ENCODE measurements around the gene KRTAP10-7. TPM values are rescaled to one million over a fixed set of nuclear protein-coding genes. Genes with fewer than 3 reads are reported as not detected.

Gene KRTAP10-7
- total and polyA plus RNA-seq, 2 experiments from 2014 or later = not detected

DNA sequence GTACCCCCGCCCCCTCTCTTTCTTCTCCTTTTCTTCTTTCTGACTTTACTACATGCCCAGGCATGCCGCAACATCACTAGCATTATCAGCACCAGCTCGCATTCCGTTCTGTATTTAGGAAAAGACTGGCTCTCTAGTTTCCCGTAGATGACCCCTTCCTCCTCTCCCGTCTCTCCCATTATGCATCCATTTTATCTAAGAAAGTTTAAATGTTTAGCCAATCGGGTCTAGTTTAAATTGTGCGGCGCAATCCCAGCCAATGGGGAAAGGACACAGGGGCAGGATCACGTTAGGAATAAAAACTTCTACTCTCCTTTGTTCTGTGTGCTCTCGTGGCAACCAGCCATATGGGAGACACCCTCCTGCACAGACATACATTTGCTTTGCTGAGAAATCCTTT is 2.3 kb upstream of the KRTAP10-7 start (continued):
- TF ChIP-seq REST (IDR thresholded peaks at IDR 0.05; ENCODE audit: unreplicated experiment) = no peak
- TF ChIP-seq ZNF331 (CRISPR knock-in tag; IDR thresholded peaks at IDR 0.05; ENCODE audit: low read depth) = no peak
- no peak for TF ChIP-seq EZH2phosphoT487 (IDR thresholded peaks at IDR 0.05; ENCODE audit: unreplicated experiment)
- TF ChIP-seq EZH2 (IDR thresholded peaks at IDR 0.05; ENCODE audit: low read depth, unreplicated experiment) = no peak
- no peak for TF ChIP-seq JUNB (IDR thresholded peaks at IDR 0.05; ENCODE audit: unreplicated experiment)
- no peak for TF ChIP-seq POLR2AphosphoS5 (IDR thresholded peaks at IDR 0.05; ENCODE audit: low read depth)
- TF ChIP-seq ZNF114 (CRISPR knock-in tag; IDR thresholded peaks at IDR 0.05) = no peak
- TF ChIP-seq, protein P1, sequence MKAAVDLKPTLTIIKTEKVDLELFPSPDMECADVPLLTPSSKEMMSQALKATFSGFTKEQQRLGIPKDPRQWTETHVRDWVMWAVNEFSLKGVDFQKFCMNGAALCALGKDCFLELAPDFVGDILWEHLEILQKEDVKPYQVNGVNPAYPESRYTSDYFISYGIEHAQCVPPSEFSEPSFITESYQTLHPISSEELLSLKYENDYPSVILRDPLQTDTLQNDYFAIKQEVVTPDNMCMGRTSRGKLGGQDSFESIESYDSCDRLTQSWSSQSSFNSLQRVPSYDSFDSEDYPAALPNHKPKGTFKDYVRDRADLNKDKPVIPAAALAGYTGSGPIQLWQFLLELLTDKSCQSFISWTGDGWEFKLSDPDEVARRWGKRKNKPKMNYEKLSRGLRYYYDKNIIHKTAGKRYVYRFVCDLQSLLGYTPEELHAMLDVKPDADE (IDR thresholded peaks at IDR 0.05) = no peak
- TF ChIP-seq, protein P2, sequence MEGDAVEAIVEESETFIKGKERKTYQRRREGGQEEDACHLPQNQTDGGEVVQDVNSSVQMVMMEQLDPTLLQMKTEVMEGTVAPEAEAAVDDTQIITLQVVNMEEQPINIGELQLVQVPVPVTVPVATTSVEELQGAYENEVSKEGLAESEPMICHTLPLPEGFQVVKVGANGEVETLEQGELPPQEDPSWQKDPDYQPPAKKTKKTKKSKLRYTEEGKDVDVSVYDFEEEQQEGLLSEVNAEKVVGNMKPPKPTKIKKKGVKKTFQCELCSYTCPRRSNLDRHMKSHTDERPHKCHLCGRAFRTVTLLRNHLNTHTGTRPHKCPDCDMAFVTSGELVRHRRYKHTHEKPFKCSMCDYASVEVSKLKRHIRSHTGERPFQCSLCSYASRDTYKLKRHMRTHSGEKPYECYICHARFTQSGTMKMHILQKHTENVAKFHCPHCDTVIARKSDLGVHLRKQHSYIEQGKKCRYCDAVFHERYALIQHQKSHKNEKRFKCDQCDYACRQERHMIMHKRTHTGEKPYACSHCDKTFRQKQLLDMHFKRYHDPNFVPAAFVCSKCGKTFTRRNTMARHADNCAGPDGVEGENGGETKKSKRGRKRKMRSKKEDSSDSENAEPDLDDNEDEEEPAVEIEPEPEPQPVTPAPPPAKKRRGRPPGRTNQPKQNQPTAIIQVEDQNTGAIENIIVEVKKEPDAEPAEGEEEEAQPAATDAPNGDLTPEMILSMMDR (conservative IDR thresholded peaks at IDR 0.05; ENCODE audit: low read depth in 2 of 2) = no peak
- TF ChIP-seq NANOG (IDR thresholded peaks at IDR 0.05; ENCODE audit: borderline replicate concordance) = no peak
- no peak for TF ChIP-seq CREB1 (CRISPR knock-in tag; IDR thresholded peaks at IDR 0.05; ENCODE audit: low read depth)
- TF ChIP-seq STAT1 (IDR thresholded peaks at IDR 0.05; ENCODE audit: unreplicated experiment) = no peak

- Histone ChIP-seq H3K27ac (ENCODE audit: low read depth) (no peak overlapping the region; the same call in 1 of the 2 replicates), H3K27me3 (ENCODE audit: insufficient read depth) (no peaks in the 10 kb centered on the region), H3K36me3 (ENCODE audit: insufficient read depth) (no peaks in the 10 kb centered on the region), H2AFZ (no peak overlapping the region; the same call in 1 of the 2 replicates), H3K79me2 (replicated peaks; ENCODE audit: insufficient read depth) (no peaks in the 10 kb centered on the region), H3K4me2 (no peak overlapping the region), H4K20me1 (replicated peaks; ENCODE audit: insufficient read depth) (no peaks in the 10 kb centered on the region), H3F3A (replicated peaks; ENCODE audit: low read depth) (no peaks in the 10 kb centered on the region), H3K9me2 (ENCODE audit: insufficient read depth) (no peaks in the 10 kb centered on the region), H3K4me3 (no peak overlapping the region), H3K4me1 (ENCODE audit: insufficient read depth) (peaks cover 7% of the 10 kb centered on the region; the same call in 1 of the 2 replicates)
- no peak for ATAC-seq
- H3K4me3 Mint-ChIP-seq = no peak overlapping the region
- H3K4me1 Mint-ChIP-seq = peaks cover 23% of the 10 kb centered on the region
- DNase-seq (ENCODE audit: low spot score) = no peak
- H3K27ac Mint-ChIP-seq = peak overlapping the region; percentile 80; the same call in 1 of the 2 replicates
- H3K27me3 Mint-ChIP-seq (ENCODE audit: insufficient read depth, low read depth, poor library complexity) = peaks cover 11% of the 10 kb centered on the region
- peaks cover 11% of the 10 kb centered on the region for H3K9me3 Mint-ChIP-seq
- no peaks in the 10 kb centered on the region; the same call in 2 of the 3 replicates for H3K36me3 Mint-ChIP-seq (ENCODE audit: low read depth)
- TF ChIP-seq POLR2AphosphoS5 (IDR thresholded peaks at IDR 0.05; ENCODE audit: low read depth) (no peak), ZNF114 (CRISPR knock-in tag; IDR thresholded peaks at IDR 0.05) (no peak)
Observed at GRCh38 chr21:44599264-44600029, 950 bp upstream of the KRTAP10-7 start.
